PC-9 (cell line): ENCODE data around the gene CPD. TPM values are rescaled to one million over a fixed set of nuclear protein-coding genes. Genes with fewer than 3 reads are reported as not detected.

ENCODE experiments used
- BruUV-seq: library from RNA; stranded (reverse); fragments of 400-500 nt; replicated peaks from 2 replicates; lab custom pipeline; 2021; lab: Mats Ljungman, UMichigan
- CTCF ChIA-PET: fragments of 300-600 bp; sonication (Branson Sonifier 250); formaldehyde crosslinking; loops from one replicate; lab custom pipeline; 2022; ENCODE audit warnings: antibody characterized with exemption; lab: Charles Lee
- POLR2A ChIA-PET: fragments of 300-600 bp; sonication (Branson Sonifier 250); formaldehyde crosslinking; loops from one replicate; lab custom pipeline; 2022; ENCODE audit warnings: antibody characterized with exemption; ENCODE audit not compliant: unreplicated experiment; lab: Charles Lee
- DNase-seq, 2 experiments: peaks; one replicate each; pipeline versions ENCODE4 v3.0.0 to v3.0.0-alpha.2; 2015 to 2022; ENCODE audit warnings: mixed read lengths in 1 of 2
- H2AFZ ChIP-seq: fragments of 200-600 bp; sonication (generic); 2 replicates; pipeline ENCODE4 v1.8.1; 2017; ENCODE audit warnings: antibody characterized with exemption
- H3F3A ChIP-seq: fragments of 200-600 bp; sonication (generic); 2 replicates; pipeline ENCODE4 v1.8.1; 2017; ENCODE audit warnings: antibody characterized with exemption, mild to moderate bottlenecking, low read depth; ENCODE audit not compliant: insufficient read depth
- H3K27ac ChIP-seq: fragments of 200-600 bp; sonication (generic); 2 replicates; pipeline ENCODE4 v1.6.1; 2016; ENCODE audit warnings: mixed run types
- H3K27me3 ChIP-seq: fragments of 200-600 bp; sonication (generic); 2 replicates; pipeline ENCODE4 v1.6.1; 2016; ENCODE audit warnings: low read depth, mixed run types; ENCODE audit not compliant: insufficient read depth
- H3K36me3 ChIP-seq: fragments of 200-600 bp; sonication (generic); 2 replicates; pipeline ENCODE4 v1.6.1; 2016; ENCODE audit warnings: low read depth, mixed run types
- H3K4me1 ChIP-seq: fragments of 200-600 bp; sonication (generic); replicated peaks from 2 replicates; pipeline ENCODE4 v1.6.1; 2016; ENCODE audit warnings: mixed run types; ENCODE audit not compliant: insufficient read depth
- H3K4me2 ChIP-seq: fragments of 200-600 bp; sonication (generic); 2 replicates; pipeline ENCODE4 v1.6.1; 2017; ENCODE audit warnings: mixed run types
- H3K4me3 ChIP-seq: fragments of 200-600 bp; sonication (generic); 2 replicates; pipeline ENCODE4 v1.6.1; 2016; ENCODE audit warnings: mixed run types
- H3K79me2 ChIP-seq: fragments of 200-600 bp; sonication (generic); 2 replicates; pipeline ENCODE4 v1.6.1; 2017; ENCODE audit warnings: low read depth, mixed run types
- H3K9me2 ChIP-seq: fragments of 200-600 bp; sonication (generic); 2 replicates; pipeline ENCODE4 v1.8.1; 2017; ENCODE audit warnings: mild to moderate bottlenecking; ENCODE audit not compliant: insufficient read depth
- H3K9me3 ChIP-seq: fragments of 200-600 bp; sonication (generic); 2 replicates; pipeline ENCODE4 v1.8.1; 2016; ENCODE audit warnings: low read depth; ENCODE audit not compliant: insufficient read depth
- H4K20me1 ChIP-seq: fragments of 200-600 bp; sonication (generic); 2 replicates; pipeline ENCODE4 v1.8.1; 2017; ENCODE audit not compliant: insufficient read depth
- EZH2 ChIP-seq: fragments of 200-600 bp; sonication (generic); IDR thresholded peaks from 2 replicates; pipeline ENCODE4 v1.8.0; 2017; ENCODE audit warnings: antibody characterized with exemption, low read depth
- intact Hi-C: fragments of 100-400 bp; cut with micrococcal nuclease; formaldehyde crosslinking; loops from one replicate; pipeline ENCODE4 v1.10.0; 2022; ENCODE audit not compliant: unreplicated experiment
- total RNA-seq: library from RNA; stranded (reverse); gene quantifications from 2 replicates; pipeline ENCODE4 v1.2.3, GENCODE V29; 2021
- TF ChIP-seq, protein P1 (sequence below): fragments of 200-600 bp; sonication (generic); conservative IDR thresholded peaks from 2 replicates; pipeline ENCODE4 v1.6.1; 2017; ENCODE audit warnings: mixed run types, antibody characterized with exemption, mild to moderate bottlenecking, moderate library complexity

CPD gene
- total RNA-seq, 1 experiment from 2014 or later, result 55.0 TPM

- Histone ChIP-seq H3K36me3 (no peaks in the 10 kb centered on the region), H3K4me1 (peaks cover 59% of the 10 kb centered on the region), H3K9me3 (no peaks in the 10 kb centered on the region), H3F3A (peaks cover 62% of the 10 kb centered on the region), H3K27me3 (no peaks in the 10 kb centered on the region), H3K79me2 (no peaks in the 10 kb centered on the region), H3K4me2 (peak overlapping the region; percentile 52), H3K27ac (peak overlapping the region; percentile 93), H2AFZ (no peak overlapping the region), H4K20me1 (no peaks in the 10 kb centered on the region), H3K4me3 (no peak overlapping the region), H3K9me2 (no peaks in the 10 kb centered on the region)
- intact Hi-C loops, result no loop called here
- TF ChIP-seq, protein P1, sequence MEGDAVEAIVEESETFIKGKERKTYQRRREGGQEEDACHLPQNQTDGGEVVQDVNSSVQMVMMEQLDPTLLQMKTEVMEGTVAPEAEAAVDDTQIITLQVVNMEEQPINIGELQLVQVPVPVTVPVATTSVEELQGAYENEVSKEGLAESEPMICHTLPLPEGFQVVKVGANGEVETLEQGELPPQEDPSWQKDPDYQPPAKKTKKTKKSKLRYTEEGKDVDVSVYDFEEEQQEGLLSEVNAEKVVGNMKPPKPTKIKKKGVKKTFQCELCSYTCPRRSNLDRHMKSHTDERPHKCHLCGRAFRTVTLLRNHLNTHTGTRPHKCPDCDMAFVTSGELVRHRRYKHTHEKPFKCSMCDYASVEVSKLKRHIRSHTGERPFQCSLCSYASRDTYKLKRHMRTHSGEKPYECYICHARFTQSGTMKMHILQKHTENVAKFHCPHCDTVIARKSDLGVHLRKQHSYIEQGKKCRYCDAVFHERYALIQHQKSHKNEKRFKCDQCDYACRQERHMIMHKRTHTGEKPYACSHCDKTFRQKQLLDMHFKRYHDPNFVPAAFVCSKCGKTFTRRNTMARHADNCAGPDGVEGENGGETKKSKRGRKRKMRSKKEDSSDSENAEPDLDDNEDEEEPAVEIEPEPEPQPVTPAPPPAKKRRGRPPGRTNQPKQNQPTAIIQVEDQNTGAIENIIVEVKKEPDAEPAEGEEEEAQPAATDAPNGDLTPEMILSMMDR, result no peak
- no peak for TF ChIP-seq EZH2
- ChIA-PET CTCF (no interaction called here), POLR2A (no interaction called here)
- no TSS peak for BruUV-seq
- peak in 1 of 2 experiments; percentile 83 for DNase-seq
Observed at GRCh38 chr17:30369995-30370394, 8.7 kb upstream of the CPD start.

- H3K36me3 ChIP-seq, result no peaks in the 10 kb centered on the region
- TF ChIP-seq, protein P1, result no peak
- TF ChIP-seq EZH2, result no peak
- H2AFZ ChIP-seq, result no peak overlapping the region
- peaks cover 80% of the 10 kb centered on the region for H3K4me1 ChIP-seq
- H3K4me3 ChIP-seq, result no peak overlapping the region
- H3F3A ChIP-seq, result peaks cover 72% of the 10 kb centered on the region
- ChIA-PET POLR2A (no interaction called here), CTCF (no interaction called here)
- no peaks in the 10 kb centered on the region for H3K27me3 ChIP-seq
- BruUV-seq, result no TSS peak
- H3K79me2 ChIP-seq, result no peaks in the 10 kb centered on the region
- peak; percentile 8 to 91 for DNase-seq
- peak overlapping the region; percentile 34 for H3K4me2 ChIP-seq
- intact Hi-C loops, result no loop called here
- H4K20me1 ChIP-seq, result no peaks in the 10 kb centered on the region
- H3K9me2 ChIP-seq, result no peaks in the 10 kb centered on the region
- H3K27ac ChIP-seq, result peak overlapping the region; percentile 73
- H3K9me3 ChIP-seq, result no peaks in the 10 kb centered on the region
Observed at GRCh38 chr17:30372755-30373154, 6.0 kb upstream of the CPD start.

GRCh38 chr17:30375661-30376060, 3.1 kb upstream of the CPD start:
- Histone ChIP-seq H3K9me3 (no peaks in the 10 kb centered on the region), H3K27me3 (no peaks in the 10 kb centered on the region), H4K20me1 (0 out of 2 replicates have a peak, but pooled peaks cover 5% of the 10 kb centered on the region), H3K36me3 (no peaks in the 10 kb centered on the region), H3K27ac (peak overlapping the region; percentile 76), H3K4me2 (peak overlapping the region; percentile 97), H3F3A (peaks cover 55% of the 10 kb centered on the region), H3K79me2 (peaks cover 12% of the 10 kb centered on the region), H2AFZ (no peak overlapping the region), H3K4me3 (no peak overlapping the region; the same call in 1 of the 2 replicates), H3K4me1 (peaks cover 69% of the 10 kb centered on the region), H3K9me2 (no peaks in the 10 kb centered on the region)
- DNase-seq, result no peak
- CTCF ChIA-PET, result interaction anchor here (0.6 kb wide), 1 partner anchor 296 kb away, joined by 4 read pairs; no protein-coding TSS in a partner anchor
- POLR2A ChIA-PET, result interaction anchor here (0.5 to 0.8 kb wide), 3 partner anchors 20 to 584 kb away, joined by 4 to 11 read pairs (median 5); no protein-coding TSS in a partner anchor
- BruUV-seq, result no TSS peak
- intact Hi-C loops, result no loop called here
- TF ChIP-seq, protein P1, result no peak
- no peak for TF ChIP-seq EZH2
